SU-DHL-6 (cell line): ENCODE results near the gene KCNS1.

Experiments used
- CTCF ChIP-seq: fragments of 200-600 bp; sonication (generic); IDR thresholded peaks from one replicate; pipeline ENCODE4 v1.5.1; 2017; ENCODE audit warnings: antibody characterized with exemption, mild to moderate bottlenecking, low read length, moderate library complexity; ENCODE audit not compliant: insufficient read depth, poor library complexity, severe bottlenecking
- EZH2phosphoT487 ChIP-seq: fragments of 200-600 bp; sonication (generic), shearing (Covaris generic); conservative IDR thresholded peaks from 2 replicates; pipeline ENCODE4 v1.6.1; 2018; ENCODE audit warnings: mild to moderate bottlenecking, antibody characterized with exemption, low read length, moderate library complexity, mixed read lengths

DNA sequence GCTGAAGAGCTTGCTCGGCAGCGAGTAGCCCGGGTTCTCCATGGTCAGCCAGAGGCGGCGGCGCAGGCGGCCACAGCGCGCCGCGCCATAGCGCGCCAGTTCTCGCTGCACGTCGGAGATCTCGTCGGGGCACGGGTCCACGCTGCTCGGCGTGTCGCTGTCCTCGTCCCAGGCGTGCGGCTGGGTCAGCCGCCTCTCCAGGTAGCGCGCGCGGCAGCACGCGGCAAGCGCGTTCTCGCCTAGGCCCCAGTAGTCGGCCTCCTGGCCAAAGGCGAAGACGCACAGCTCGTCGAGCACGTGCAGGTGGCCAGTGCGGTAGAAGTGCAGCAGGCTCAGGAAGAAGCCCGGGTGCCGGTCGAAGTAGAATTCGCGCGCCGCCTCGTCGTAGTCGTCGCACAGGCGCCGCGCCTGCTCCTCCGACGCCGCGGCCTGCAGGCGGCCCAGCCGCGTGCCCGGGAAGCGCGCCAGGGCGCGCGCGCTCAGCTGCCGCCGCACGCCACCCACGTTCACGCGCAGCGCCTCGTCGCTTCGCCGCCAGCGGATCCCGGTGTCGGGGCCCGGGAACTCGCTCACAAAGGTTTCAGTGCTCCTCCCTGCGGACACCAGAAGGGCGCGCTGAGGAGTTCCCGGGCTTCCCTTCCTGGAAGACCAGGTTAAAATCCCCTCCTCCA lies 2.7 kb downstream of the KCNS1 start:
- TF ChIP-seq CTCF: no peak
- TF ChIP-seq EZH2phosphoT487: no peak
